Measurements from ENCODE around the gene FCN2.

- TF ChIP-seq CTCF (IDR thresholded peaks at IDR 0.05; ENCODE audit: poor library complexity) (no peak), EZH2 (IDR thresholded peaks at IDR 0.05; ENCODE audit: borderline replicate concordance) (no peak), EZH2phosphoT487 (IDR thresholded peaks at IDR 0.05; ENCODE audit: low read depth, severe bottlenecking, unreplicated experiment) (no peak)
Observed at GRCh38 chr9:134844821-134845220, 35.8 kb upstream of the FCN2 start.

Data from hepatocyte (in vitro differentiated cells).